Activated CD4-positive, alpha-beta T cell treated with anti-CD3 and anti-CD28 coated beads for 36 hours (primary cell): ENCODE measurements around the gene LRIF1. TPM values are rescaled to one million over a fixed set of nuclear protein-coding genes. Genes with fewer than 3 reads are reported as not detected.

Experiments
- ATAC-seq: fragments of 200-7000 bp; cut with Tn5 transposase; one replicate; pipeline ENCODE4 v1.10.0; 2021; ENCODE audit warnings: mild to moderate bottlenecking, moderate library complexity
- CTCF ChIA-PET: fragments of 350-600 bp; sonication (Branson Sonifier 250); formaldehyde crosslinking; loops from one replicate; lab custom pipeline; 2021; ENCODE audit warnings: antibody characterized with exemption; lab: Charles Lee
- POLR2A ChIA-PET: fragments of 350-600 bp; sonication (Branson Sonifier 250); formaldehyde crosslinking; loops from one replicate; lab custom pipeline; 2021; ENCODE audit warnings: antibody characterized with exemption, inconsistent platforms; lab: Charles Lee
- DNase-seq: peaks from one replicate; pipeline ENCODE4 v3.0.0-alpha.2; 2020
- H3K27ac Mint-ChIP-seq: one replicate; pipeline ENCODE4 v1.8.0; 2021; ENCODE audit warnings: mixed read lengths
- H3K27me3 Mint-ChIP-seq: one replicate; pipeline ENCODE4 v1.8.0; 2021; ENCODE audit warnings: mixed read lengths
- H3K36me3 Mint-ChIP-seq: one replicate; pipeline ENCODE4 v1.8.0; 2021; ENCODE audit warnings: low read depth, mixed read lengths
- H3K4me1 Mint-ChIP-seq: one replicate; pipeline ENCODE4 v1.8.0; 2021; ENCODE audit warnings: mixed read lengths
- H3K4me3 Mint-ChIP-seq: one replicate; pipeline ENCODE4 v1.8.0; 2021; ENCODE audit warnings: mild to moderate bottlenecking, moderate library complexity, mixed read lengths
- H3K9me3 Mint-ChIP-seq: one replicate; pipeline ENCODE4 v1.8.0; 2021; ENCODE audit warnings: low read depth, mixed read lengths
- intact Hi-C, 2 experiments: fragments of 100-400 bp; cut with DNase I in 1 of 2; cut with micrococcal nuclease in 1 of 2; formaldehyde crosslinking; loops; one replicate each; pipeline versions ENCODE4 v1.14.2 to v1.15.1; 2022 to 2024; cut with DNase I, micrococcal nuclease
- total RNA-seq, 2 experiments: library from RNA; stranded (reverse); gene quantifications; one replicate each; pipeline ENCODE4 v1.2.3, GENCODE V29; 2021

The LRIF1 gene
- total RNA-seq, 2 experiments from 2014 or later = 15.1 to 15.4 TPM

GRCh38 chr1:110975265-110975664, 11.5 kb upstream of the LRIF1 start:
- no peak overlapping the region for H3K27ac Mint-ChIP-seq
- CTCF ChIA-PET = no interaction called here
- intact Hi-C loops = no loop called here
- H3K4me1 Mint-ChIP-seq = no peaks in the 10 kb centered on the region
- POLR2A ChIA-PET = no interaction called here
- peaks cover 4% of the 10 kb centered on the region for H3K36me3 Mint-ChIP-seq
- DNase-seq (no peak), ATAC-seq (no peak)
- peaks cover 21% of the 10 kb centered on the region for H3K9me3 Mint-ChIP-seq
- no peak overlapping the region for H3K4me3 Mint-ChIP-seq
- H3K27me3 Mint-ChIP-seq = peaks cover 44% of the 10 kb centered on the region

DNA sequence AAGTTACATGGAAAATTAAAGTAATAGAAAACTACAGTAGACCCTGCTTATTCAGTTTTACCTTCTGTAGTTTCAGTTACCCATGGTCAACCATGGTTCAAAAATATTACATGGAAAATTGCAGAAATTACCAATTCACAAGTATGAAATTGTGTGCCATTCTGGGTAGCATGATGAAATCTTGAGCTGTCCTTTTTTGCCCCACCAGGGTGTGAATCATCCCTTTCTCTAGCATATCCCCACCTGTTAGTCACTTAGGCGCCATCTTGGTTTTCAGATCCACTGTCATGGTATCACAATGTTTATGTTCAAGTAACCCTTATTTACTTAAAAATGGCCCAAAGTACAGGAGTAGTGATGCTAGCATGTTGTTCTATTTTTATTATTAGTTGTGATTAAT, 3.5 kb upstream of the LRIF1 start:
- intact Hi-C loops = loop anchor here in 1 of 2 experiments (10.0 kb wide), 1 partner anchor 182 kb away; no protein-coding TSS in a partner anchor
- ChIA-PET CTCF (interaction anchor here (1.2 kb wide), 1 partner anchor 348 kb away, joined by 3 read pairs; no protein-coding TSS in a partner anchor), POLR2A (no interaction called here)
- Mint-ChIP-seq H3K36me3 (peaks cover 28% of the 10 kb centered on the region), H3K4me1 (peaks cover 16% of the 10 kb centered on the region), H3K27ac (no peak overlapping the region), H3K4me3 (no peak overlapping the region), H3K27me3 (peaks cover 33% of the 10 kb centered on the region), H3K9me3 (peaks cover 30% of the 10 kb centered on the region)
- DNase-seq (peak; percentile 21), ATAC-seq (no peak)

DNA sequence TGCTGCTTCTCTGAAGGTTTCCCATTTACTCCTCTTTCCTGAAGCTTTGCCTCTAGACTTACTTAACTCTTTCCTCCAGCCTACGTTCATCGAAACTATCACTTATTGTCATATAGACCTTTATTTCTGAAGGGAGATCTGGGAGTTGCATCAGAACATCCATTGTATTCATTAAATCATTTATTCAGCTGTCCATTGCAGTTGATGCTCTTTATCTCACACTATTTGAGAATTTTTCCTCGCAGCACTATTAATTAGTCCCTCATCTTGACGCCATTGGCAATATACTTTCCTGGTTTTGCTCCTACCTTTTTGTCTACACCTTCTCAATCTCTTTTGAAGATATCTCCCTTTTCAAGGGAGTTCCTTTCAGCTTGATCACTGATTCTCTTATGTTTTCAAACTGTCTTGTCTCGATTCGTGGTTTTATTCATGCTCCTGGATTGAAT, 757 bp upstream of the LRIF1 start:
- peaks cover 30% of the 10 kb centered on the region for H3K4me1 Mint-ChIP-seq
- H3K27me3 Mint-ChIP-seq = peaks cover 11% of the 10 kb centered on the region
- POLR2A ChIA-PET = interaction anchor here (0.8 to 1.0 kb wide), 2 partner anchors 89 to 92 kb away, joined by 5 to 8 read pairs; no protein-coding TSS in a partner anchor
- peaks cover 43% of the 10 kb centered on the region for H3K36me3 Mint-ChIP-seq
- ATAC-seq = no peak
- intact Hi-C loops = loop anchor here (1.0 to 10.0 kb wide), 10 partner anchors 47 to 1653 kb away; partner anchors contain the start of genes CAPZA1 (in 1 of the 2), CEPT1 (in 1 of the 2), DRAM2 (in 1 of the 2) and RBM15 (in 1 of the 2)
- H3K4me3 Mint-ChIP-seq = peak overlapping the region; percentile 78
- peak overlapping the region; percentile 94 for H3K27ac Mint-ChIP-seq
- DNase-seq = no peak
- peaks cover 35% of the 10 kb centered on the region for H3K9me3 Mint-ChIP-seq
- CTCF ChIA-PET = interaction anchor here (0.6 to 1.7 kb wide), 10 partner anchors 66 to 435 kb away, joined by 3 to 8 read pairs (median 4); partner anchors contain the start of gene CD53

GRCh38 chr1:110962892-110963690, 631 bp downstream of the LRIF1 start:
- Mint-ChIP-seq H3K36me3 (peaks cover 48% of the 10 kb centered on the region), H3K9me3 (peaks cover 33% of the 10 kb centered on the region), H3K27ac (peak overlapping the region; percentile 94), H3K27me3 (peaks cover 2% of the 10 kb centered on the region), H3K4me1 (peaks cover 30% of the 10 kb centered on the region), H3K4me3 (peak overlapping the region; percentile 78)
- intact Hi-C loops = loop anchor here (1.0 to 10.0 kb wide), 11 partner anchors 46 to 1654 kb away; partner anchors contain the start of genes CAPZA1 (in 1 of the 2), CEPT1 (in 1 of the 2), DDX20 (in 1 of the 2) and DRAM2 (in 1 of the 2)
- DNase-seq (peak; percentile 73), ATAC-seq (peak; percentile 44)
- ChIA-PET POLR2A (interaction anchor here (0.6 kb wide), 1 partner anchor 51 kb away, joined by 3 read pairs; no protein-coding TSS in a partner anchor), CTCF (interaction anchor here (1.0 to 1.7 kb wide), 4 partner anchors 83 to 371 kb away, joined by 4 to 8 read pairs (median 4); partner anchors contain the start of gene CD53)

DNA sequence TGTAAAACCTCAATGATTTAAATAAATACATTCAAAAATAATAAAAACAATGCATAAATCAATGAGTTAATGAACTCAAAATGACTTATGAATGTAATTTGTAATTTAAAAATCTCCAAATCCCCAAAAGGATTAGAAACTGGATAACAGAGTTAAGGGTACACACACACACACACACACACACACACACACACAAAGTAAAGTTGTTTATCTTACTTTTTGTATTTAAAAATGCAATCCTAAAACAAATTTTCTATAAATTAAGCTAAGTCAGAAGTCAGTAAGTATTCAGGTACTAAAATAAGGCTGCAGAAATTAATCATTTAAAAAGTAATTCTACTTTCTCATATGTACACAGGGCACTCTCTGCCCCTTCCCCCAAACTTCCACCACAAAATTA, 1.8 kb downstream of the LRIF1 start:
- DNase-seq (no peak), ATAC-seq (no peak)
- intact Hi-C loops = loop anchor here (2.0 to 10.0 kb wide), 8 partner anchors 45 to 1655 kb away; partner anchors contain the start of genes CAPZA1 (in 1 of the 2), CEPT1 (in 1 of the 2), DDX20 (in 1 of the 2) and DRAM2 (in 1 of the 2)
- Mint-ChIP-seq H3K27me3 (no peaks in the 10 kb centered on the region), H3K4me3 (no peak overlapping the region), H3K9me3 (peaks cover 33% of the 10 kb centered on the region), H3K36me3 (peaks cover 48% of the 10 kb centered on the region), H3K27ac (no peak overlapping the region), H3K4me1 (peaks cover 30% of the 10 kb centered on the region)
- POLR2A ChIA-PET = interaction anchor here (1.1 kb wide), 1 partner anchor 83 kb away, joined by 3 read pairs; no protein-coding TSS in a partner anchor
- CTCF ChIA-PET = interaction anchor here (1.2 to 1.7 kb wide), 4 partner anchors 17 to 342 kb away, joined by 3 to 4 read pairs (median 3); no protein-coding TSS in a partner anchor

GRCh38 chr1:110960777-110961420, 2.8 kb downstream of the LRIF1 start:
- Mint-ChIP-seq H3K27me3 (no peaks in the 10 kb centered on the region), H3K4me3 (no peak overlapping the region), H3K27ac (no peak overlapping the region), H3K4me1 (peaks cover 30% of the 10 kb centered on the region), H3K36me3 (peaks cover 48% of the 10 kb centered on the region), H3K9me3 (peaks cover 31% of the 10 kb centered on the region)
- ATAC-seq (no peak), DNase-seq (no peak)
- intact Hi-C loops = loop anchor here (5.0 to 10.0 kb wide), 7 partner anchors 44 to 1656 kb away; partner anchors contain the start of genes CAPZA1 (in 1 of the 2), CEPT1 (in 1 of the 2), DRAM2 (in 1 of the 2) and ST7L (in 1 of the 2)
- POLR2A ChIA-PET = no interaction called here
- CTCF ChIA-PET = interaction anchor here (0.5 to 1.7 kb wide), 5 partner anchors 16 to 341 kb away, joined by 3 to 4 read pairs (median 3); no protein-coding TSS in a partner anchor

GRCh38 chr1:110957798-110958197, 5.9 kb downstream of the LRIF1 start:
- ChIA-PET POLR2A (no interaction called here), CTCF (interaction anchor here (0.8 to 1.5 kb wide), 6 partner anchors 10 to 137 kb away, joined by 3 to 6 read pairs (median 4); no protein-coding TSS in a partner anchor)
- Mint-ChIP-seq H3K4me1 (peaks cover 16% of the 10 kb centered on the region), H3K27me3 (no peaks in the 10 kb centered on the region), H3K27ac (no peak overlapping the region), H3K9me3 (peaks cover 20% of the 10 kb centered on the region), H3K36me3 (peaks cover 36% of the 10 kb centered on the region), H3K4me3 (no peak overlapping the region)
- no peak for ATAC-seq
- intact Hi-C loops = loop anchor here in 1 of 2 experiments (1.0 kb wide), 1 partner anchor 11 kb away; no protein-coding TSS in a partner anchor
- no peak for DNase-seq

DNA sequence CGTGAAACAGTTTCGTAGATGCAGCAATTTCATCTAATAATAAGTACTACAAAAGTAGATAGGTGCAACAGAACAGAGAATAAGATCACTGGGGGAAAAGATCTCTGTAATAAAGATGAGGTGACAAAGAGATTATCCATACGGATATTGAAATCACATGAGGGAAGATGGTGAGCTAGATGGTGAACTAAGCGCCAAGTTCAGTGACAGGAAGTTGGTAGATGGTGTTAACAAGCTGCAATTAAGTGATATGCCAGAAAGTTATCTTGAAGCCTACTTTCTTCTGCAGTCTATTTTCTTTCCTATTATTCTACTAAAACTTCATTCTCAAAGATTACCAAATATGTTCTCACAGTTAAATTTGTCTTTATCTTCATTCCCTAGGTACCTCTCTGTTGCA, 7.1 kb downstream of the LRIF1 start:
- Mint-ChIP-seq H3K9me3 (peaks cover 20% of the 10 kb centered on the region), H3K36me3 (peaks cover 38% of the 10 kb centered on the region), H3K27ac (no peak overlapping the region), H3K4me1 (peaks cover 11% of the 10 kb centered on the region), H3K27me3 (no peaks in the 10 kb centered on the region), H3K4me3 (no peak overlapping the region)
- ChIA-PET CTCF (no interaction called here), POLR2A (no interaction called here)
- ATAC-seq = no peak
- intact Hi-C loops = no loop called here
- DNase-seq = no peak

DNA sequence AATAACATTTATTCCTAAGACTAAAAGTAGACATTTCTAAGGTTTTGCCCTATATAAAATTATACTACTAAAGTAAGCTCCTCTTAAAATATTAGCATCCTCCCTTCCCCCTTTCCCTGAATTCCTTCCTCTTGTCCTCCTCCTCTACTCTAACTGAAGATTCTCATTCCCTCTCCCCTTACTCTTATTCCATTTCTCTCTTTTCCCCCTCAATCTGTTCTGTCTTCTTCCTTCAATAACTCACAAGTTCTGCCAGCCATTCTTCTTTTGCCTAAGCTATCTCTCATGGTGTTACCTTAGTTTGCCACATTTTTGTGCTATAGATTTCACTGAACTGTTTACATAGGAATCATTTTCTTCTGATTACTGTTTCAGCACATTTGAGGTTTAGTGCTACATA, 10.7 kb downstream of the LRIF1 start:
- CTCF ChIA-PET = interaction anchor here (1.0 to 1.2 kb wide), 2 partner anchors 79 to 124 kb away, joined by 3 read pairs; no protein-coding TSS in a partner anchor
- peaks cover 16% of the 10 kb centered on the region for H3K9me3 Mint-ChIP-seq

DNA sequence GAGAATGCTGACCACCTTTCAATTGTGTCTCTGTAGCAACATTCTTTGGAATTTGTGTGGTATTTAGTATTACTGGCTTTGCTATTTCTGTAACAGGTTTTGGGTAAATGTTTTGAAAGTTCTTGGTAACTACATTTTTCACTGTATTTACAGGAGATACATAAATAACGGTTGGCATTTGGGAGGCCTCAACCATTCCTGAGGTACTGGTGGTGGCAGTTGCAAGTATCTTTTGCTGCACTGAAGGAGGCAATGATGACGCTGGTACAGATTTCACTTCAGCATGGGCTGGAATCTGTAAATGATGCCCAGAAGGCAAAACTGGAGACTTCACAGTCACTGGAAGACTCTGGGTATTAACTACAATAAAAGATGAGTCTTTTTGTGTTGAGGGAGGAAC, 11.7 kb downstream of the LRIF1 start:
- ChIA-PET CTCF (no interaction called here), POLR2A (no interaction called here)
- intact Hi-C loops = no loop called here
- Mint-ChIP-seq H3K9me3 (peaks cover 16% of the 10 kb centered on the region), H3K4me1 (peaks cover 6% of the 10 kb centered on the region), H3K36me3 (peaks cover 58% of the 10 kb centered on the region), H3K4me3 (no peak overlapping the region), H3K27me3 (no peaks in the 10 kb centered on the region), H3K27ac (no peak overlapping the region)
- no peak for DNase-seq
- ATAC-seq = no peak

More for the DNA sequence above, 10.7 kb downstream of the LRIF1 start:
- ATAC-seq (no peak), DNase-seq (no peak)
- H3K36me3 Mint-ChIP-seq = peaks cover 51% of the 10 kb centered on the region
- H3K4me3 Mint-ChIP-seq = no peak overlapping the region
- H3K27me3 Mint-ChIP-seq = no peaks in the 10 kb centered on the region
- intact Hi-C loops = no loop called here
- H3K27ac Mint-ChIP-seq = no peak overlapping the region
- H3K4me1 Mint-ChIP-seq = peaks cover 6% of the 10 kb centered on the region
- POLR2A ChIA-PET = no interaction called here
